MM.1S (cell line): Measurements from ENCODE around the gene SNORC.

Source experiments
- CTCF ChIP-seq: fragments of 300-600 bp; sonication (generic); IDR thresholded peaks from 2 replicates; pipeline ENCODE4 v1.5.1; 2016; ENCODE audit warnings: antibody characterized with exemption, low read length, mixed read lengths
- EZH2 ChIP-seq: fragments of 300-600 bp; sonication (generic); optimal IDR thresholded peaks from 2 replicates; pipeline ENCODE3; 2017; ENCODE audit warnings: low read depth, mild to moderate bottlenecking, antibody characterized with exemption, low read length, mixed read lengths

DNA sequence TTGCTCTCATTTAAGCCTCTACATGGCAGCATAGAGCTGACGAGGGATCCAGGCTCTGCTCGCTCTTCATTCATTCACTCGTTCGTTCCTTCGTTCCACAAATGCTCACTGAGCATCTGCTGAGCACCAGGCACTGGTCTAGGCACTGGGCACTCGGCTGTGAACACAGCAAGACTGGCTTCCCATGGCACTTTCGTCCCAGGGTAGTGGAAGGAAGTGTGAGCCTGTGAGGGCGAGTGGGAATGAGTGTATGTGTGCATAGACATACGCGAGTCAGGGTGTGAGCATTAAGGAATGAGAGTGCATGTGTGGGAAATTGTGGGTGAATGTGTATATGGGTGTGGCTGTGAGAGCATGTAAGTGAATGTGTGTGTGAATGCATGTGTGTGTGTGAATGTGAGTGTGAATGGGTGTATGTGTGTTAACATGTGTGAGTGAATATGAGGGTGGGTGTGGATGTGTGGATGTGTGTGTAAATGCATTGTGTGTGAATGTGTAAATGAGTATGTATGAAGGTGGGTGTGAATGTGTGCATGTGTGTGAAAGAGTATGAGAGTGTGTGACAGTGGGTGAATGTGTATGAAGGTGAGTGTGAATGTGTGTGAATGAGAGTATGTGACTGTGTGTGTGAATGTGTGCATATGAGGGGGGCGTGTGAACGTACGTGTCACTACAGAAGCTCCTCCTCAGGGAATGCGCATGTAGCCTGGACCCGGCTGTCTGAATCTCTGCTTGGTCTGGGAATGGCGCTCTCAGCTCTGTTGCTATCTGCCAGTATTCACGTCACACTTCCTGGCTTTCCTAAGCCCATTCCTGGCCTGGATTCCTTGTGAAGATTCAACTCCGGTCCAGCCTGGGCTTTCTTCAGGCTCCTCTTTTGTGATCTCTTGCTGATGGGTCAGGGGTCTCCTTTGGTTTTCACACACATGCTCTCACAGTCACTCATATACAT, 28.8 kb downstream of the SNORC start:
- TF ChIP-seq CTCF = no peak
- no peak for TF ChIP-seq EZH2
